Measurements from ENCODE around the gene NOTCH1. TPM values are rescaled to one million over a fixed set of nuclear protein-coding genes. Genes with fewer than 3 reads are reported as not detected.

NOTCH1 gene
- total RNA-seq, 3 donors from 2014 or later (not counting 1 experiment from before 2014, with no cell fraction given): 126 to 228 (median 192) TPM

DNA sequence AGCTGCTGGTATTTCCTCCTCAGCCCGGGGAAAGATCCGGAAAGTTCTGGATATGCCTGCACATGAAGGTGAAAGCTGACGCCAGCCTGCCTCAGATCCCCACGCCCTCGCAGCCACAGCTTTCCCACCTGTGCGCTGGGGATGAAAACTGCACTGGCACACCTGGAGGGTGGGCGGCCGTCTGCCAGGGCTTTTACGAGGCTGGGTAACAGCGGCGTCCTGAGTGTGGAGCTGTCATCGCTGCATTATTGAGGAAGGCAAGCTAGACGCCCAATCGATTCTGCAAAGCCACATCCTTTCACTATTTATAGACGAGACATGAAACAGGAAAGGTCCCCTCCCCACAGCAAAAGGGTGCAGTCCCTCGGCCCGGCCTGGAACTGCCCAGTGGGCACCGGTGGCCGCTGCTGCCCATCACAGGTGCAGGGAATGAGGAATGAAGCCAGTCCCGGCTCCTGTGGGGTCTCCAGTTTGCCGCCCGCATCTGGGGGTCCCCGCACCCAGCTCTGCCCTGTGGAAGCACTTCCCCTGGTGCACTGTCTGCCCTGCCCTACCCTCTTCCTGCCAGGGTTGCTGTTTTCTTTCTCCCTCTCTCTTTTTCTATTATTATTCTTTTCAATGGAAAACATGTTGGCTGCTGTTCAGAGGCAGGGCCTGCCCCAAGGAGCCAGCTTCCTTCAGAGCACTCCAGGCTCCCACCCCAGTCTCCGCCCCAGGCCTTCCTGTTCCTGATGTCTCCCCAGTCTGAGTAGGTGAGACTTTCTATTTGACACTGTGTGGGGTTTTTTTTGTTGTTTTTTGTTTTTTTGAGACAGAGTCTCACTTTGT, 7.0 kb downstream of the NOTCH1 start:
- Histone ChIP-seq H3K36me3 (ENCODE audit: control insufficient read depth, insufficient read depth, low read length) (peaks cover 44% of the 10 kb centered on the region), H3K27me3 (ENCODE audit: control insufficient read depth, insufficient read depth, low read length) (no peaks in the 10 kb centered on the region), H3K9me3 (ENCODE audit: control insufficient read depth, insufficient read depth, low read length) (no peaks in the 10 kb centered on the region), H3K4me1 (ENCODE audit: control insufficient read depth, insufficient read depth, low read length) (peaks cover 97% of the 10 kb centered on the region), H3K27ac (ENCODE audit: low read length) (peak overlapping the region; percentile 87), H3K4me3 (ENCODE audit: low read length) (peak overlapping the region; percentile 26)
- intact Hi-C loops (cut with micrococcal nuclease): loop anchor here (5.0 to 10.0 kb wide), 3 partner anchors 33 to 306 kb away; partner anchors contain the start of genes AJM1 and PHPT1
- Mint-ChIP-seq H3K27me3 (ENCODE audit: low read depth in 2 of 2) (no peaks in the 10 kb centered on the region), H3K4me3 (peak overlapping the region; percentile 98), H3K9me3 (no peaks in the 10 kb centered on the region), H3K4me1 (peaks cover 53 to 61% of the 10 kb centered on the region in 2 donors), H3K36me3 (no peaks in the 10 kb centered on the region), H3K27ac (peak overlapping the region; percentile 89 to 99)
- TF ChIP-seq CTCF (IDR thresholded peaks at IDR 0.05): no peak
- ATAC-seq (peak; percentile 77 to 86 (median 78)), DNase-seq (peak in 1 of 2 donors; percentile 83)
- WGBS (ENCODE audit: insufficient coverage): 6% methylated on average over 23 of the region's 24 CpGs

DNA sequence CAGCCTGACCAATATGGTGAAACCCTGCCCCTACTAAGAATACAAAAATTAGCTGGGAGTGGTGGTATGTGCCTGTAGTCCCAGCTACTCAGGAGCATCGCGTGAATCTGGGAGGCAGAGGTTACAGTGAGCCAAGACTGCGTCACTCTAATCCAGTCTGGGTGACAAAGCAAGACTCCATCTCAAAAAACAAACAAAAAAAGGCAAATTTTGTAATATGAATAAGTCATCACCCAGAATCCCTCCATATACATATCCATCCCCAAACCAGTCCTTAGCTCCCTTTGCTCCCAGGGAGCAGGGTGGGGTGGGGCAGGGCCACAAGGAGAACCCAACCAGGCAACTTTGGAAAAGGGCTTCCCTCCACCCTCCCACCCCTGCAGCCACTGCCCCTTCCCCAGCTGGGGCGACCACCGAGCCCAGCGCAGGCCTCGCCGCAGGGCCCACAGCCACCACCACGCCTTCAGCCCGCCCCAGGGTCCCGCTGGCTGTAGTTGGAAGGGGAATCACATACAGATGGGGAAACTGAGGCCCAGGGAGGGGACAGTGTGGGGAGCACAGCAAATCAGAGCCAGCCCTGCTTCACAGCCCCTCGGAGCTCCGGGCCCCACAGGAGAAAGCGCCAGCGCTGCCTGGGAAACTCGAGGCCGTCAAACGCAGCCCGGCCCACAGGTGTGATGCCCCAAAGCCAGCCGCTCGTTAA, 7.8 kb downstream of the NOTCH1 start:
- Histone ChIP-seq H3K4me3 (ENCODE audit: low read length) (no peak overlapping the region), H3K4me1 (ENCODE audit: control insufficient read depth, insufficient read depth, low read length) (peaks cover 97% of the 10 kb centered on the region), H3K36me3 (ENCODE audit: control insufficient read depth, insufficient read depth, low read length) (peaks cover 38% of the 10 kb centered on the region), H3K27ac (ENCODE audit: low read length) (peak overlapping the region; percentile 87), H3K9me3 (ENCODE audit: control insufficient read depth, insufficient read depth, low read length) (no peaks in the 10 kb centered on the region), H3K27me3 (ENCODE audit: control insufficient read depth, insufficient read depth, low read length) (no peaks in the 10 kb centered on the region)
- Mint-ChIP-seq H3K27ac (peak overlapping the region; percentile 89 to 99), H3K36me3 (no peaks in the 10 kb centered on the region), H3K4me1 (peaks cover 53 to 62% of the 10 kb centered on the region in 2 donors), H3K27me3 (ENCODE audit: low read depth in 2 of 2) (no peaks in the 10 kb centered on the region), H3K4me3 (peak overlapping the region; percentile 98), H3K9me3 (no peaks in the 10 kb centered on the region)
- no peak for ATAC-seq
- TF ChIP-seq CTCF (IDR thresholded peaks at IDR 0.05): no peak
- 60% methylated on average over 20 of the region's 21 CpGs for WGBS (ENCODE audit: insufficient coverage)
- DNase-seq: no peak
- intact Hi-C loops (cut with micrococcal nuclease): loop anchor here (5.0 to 10.0 kb wide), 3 partner anchors 34 to 307 kb away; partner anchors contain the start of genes AJM1 and PHPT1

DNA sequence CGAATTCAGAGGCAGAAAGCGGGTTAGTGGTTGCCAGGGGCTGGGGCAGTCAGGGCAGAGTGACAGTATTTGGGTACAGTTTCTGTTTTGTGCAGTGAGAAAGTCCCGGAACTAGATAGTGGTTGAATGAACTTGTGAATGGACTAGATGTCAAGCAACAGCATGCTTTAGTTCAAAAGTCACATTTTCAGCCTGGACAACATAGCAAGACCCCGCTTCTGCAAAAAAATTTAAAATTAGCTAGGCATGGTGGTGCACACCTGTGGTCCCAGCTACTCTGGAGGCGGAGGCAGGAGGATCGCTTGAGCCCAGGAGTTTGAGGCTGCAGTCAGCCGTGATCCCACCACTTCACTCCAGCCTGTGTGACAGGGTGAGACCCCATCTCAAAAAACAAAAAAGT, 8.4 kb downstream of the NOTCH1 start:
- peak overlapping the region; percentile 78 for H3K4me3 Mint-ChIP-seq
- peak overlapping the region; percentile 32 for H3K27ac ChIP-seq (ENCODE audit: low read length)

More for the DNA sequence above, 8.4 kb downstream of the NOTCH1 start:
- Mint-ChIP-seq H3K36me3 (no peaks in the 10 kb centered on the region), H3K9me3 (no peaks in the 10 kb centered on the region), H3K4me1 (peaks cover 55 to 68% of the 10 kb centered on the region in 2 donors), H3K27me3 (ENCODE audit: low read depth in 2 of 2) (no peaks in the 10 kb centered on the region), H3K27ac (peak overlapping the region; percentile 89 to 99)
- Histone ChIP-seq H3K9me3 (ENCODE audit: control insufficient read depth, insufficient read depth, low read length) (no peaks in the 10 kb centered on the region), H3K36me3 (ENCODE audit: control insufficient read depth, insufficient read depth, low read length) (peaks cover 33% of the 10 kb centered on the region), H3K4me3 (ENCODE audit: low read length) (no peak overlapping the region), H3K27me3 (ENCODE audit: control insufficient read depth, insufficient read depth, low read length) (no peaks in the 10 kb centered on the region), H3K4me1 (ENCODE audit: control insufficient read depth, insufficient read depth, low read length) (peaks cover 98% of the 10 kb centered on the region)
- ATAC-seq: peak in 1 of 3 donors; percentile 26
- WGBS (ENCODE audit: insufficient coverage): 72% methylated on average over 7 of the region's 7 CpGs
- TF ChIP-seq CTCF (IDR thresholded peaks at IDR 0.05): no peak
- intact Hi-C loops (cut with micrococcal nuclease): loop anchor here (5.0 to 10.0 kb wide), 3 partner anchors 35 to 307 kb away; partner anchors contain the start of genes AJM1 and PHPT1
- DNase-seq: no peak
